ENCODE results near the gene FIGNL2. TPM values are rescaled to one million over a fixed set of nuclear protein-coding genes. Genes with fewer than 3 reads are reported as not detected.
A peak's percentile ranks its signal among the peaks of the same experiment; 100 is the strongest.

Gene FIGNL2
- total and polyA plus RNA-seq, 4 donors = 0.06 to 0.70 (median 0.33) TPM

DNA sequence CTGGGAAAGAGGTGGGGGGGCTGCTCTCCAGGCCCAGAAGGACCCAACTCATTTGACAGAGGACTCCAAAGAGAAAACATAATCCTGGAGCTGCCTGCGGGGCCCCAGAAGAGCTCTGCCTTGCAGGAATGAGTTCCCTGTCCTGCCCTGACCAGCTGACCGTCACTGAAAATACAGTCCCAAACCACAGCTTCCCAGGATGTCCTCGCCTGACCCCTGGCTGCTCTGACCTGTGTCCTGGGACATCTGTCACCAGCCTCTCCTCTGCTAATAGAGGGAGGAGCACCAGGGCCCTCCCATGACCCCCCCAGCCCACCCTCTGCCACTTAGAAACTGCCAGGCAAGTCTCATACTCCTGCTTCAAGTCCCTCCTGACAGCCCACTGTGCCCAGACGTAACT, 9.8 kb downstream of the FIGNL2 start:
- no peak for DNase-seq (ENCODE audit: low spot score)
- peaks cover 0 to 3% (median 0%) of the 10 kb centered on the region in 4 donors for H3K27me3 ChIP-seq (ENCODE audit: control insufficient read depth in 4 of 4, insufficient read depth in 4 of 4, low read length in 3 of 4)
- no peak overlapping the region for H3K9ac ChIP-seq (ENCODE audit: low read depth in 1 of 2, low read length in 2 of 2)

GRCh38 chr12:51838036-51838435, 10.5 kb downstream of the FIGNL2 start:
- H3K27me3 ChIP-seq (ENCODE audit: control insufficient read depth in 4 of 4, insufficient read depth in 4 of 4, low read length in 3 of 4) = no peaks in the 10 kb centered on the region
- no peak overlapping the region for H3K27ac ChIP-seq (ENCODE audit: low read depth in 1 of 2, low read length in 2 of 2)
- H3K4me1 ChIP-seq (ENCODE audit: control insufficient read depth in 4 of 4, insufficient read depth in 4 of 4, low read length in 3 of 4) = peaks cover 0 to 3% (median 0%) of the 10 kb centered on the region in 4 donors
- no peaks in the 10 kb centered on the region for H3K9me3 ChIP-seq (ENCODE audit: control insufficient read depth in 4 of 4, low read length in 3 of 4)
- WGBS = 90% methylated on average over 4 of the region's 4 CpGs
- TF ChIP-seq, protein P1, sequence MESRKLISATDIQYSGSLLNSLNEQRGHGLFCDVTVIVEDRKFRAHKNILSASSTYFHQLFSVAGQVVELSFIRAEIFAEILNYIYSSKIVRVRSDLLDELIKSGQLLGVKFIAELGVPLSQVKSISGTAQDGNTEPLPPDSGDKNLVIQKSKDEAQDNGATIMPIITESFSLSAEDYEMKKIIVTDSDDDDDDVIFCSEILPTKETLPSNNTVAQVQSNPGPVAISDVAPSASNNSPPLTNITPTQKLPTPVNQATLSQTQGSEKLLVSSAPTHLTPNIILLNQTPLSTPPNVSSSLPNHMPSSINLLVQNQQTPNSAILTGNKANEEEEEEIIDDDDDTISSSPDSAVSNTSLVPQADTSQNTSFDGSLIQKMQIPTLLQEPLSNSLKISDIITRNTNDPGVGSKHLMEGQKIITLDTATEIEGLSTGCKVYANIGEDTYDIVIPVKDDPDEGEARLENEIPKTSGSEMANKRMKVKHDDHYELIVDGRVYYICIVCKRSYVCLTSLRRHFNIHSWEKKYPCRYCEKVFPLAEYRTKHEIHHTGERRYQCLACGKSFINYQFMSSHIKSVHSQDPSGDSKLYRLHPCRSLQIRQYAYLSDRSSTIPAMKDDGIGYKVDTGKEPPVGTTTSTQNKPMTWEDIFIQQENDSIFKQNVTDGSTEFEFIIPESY (IDR thresholded peaks at IDR 0.05) = no peak
- no peak for TF ChIP-seq FOXA1 (IDR thresholded peaks at IDR 0.05)
- TF ChIP-seq RXRA (IDR thresholded peaks at IDR 0.05) = no peak
- TF ChIP-seq, protein P2, sequence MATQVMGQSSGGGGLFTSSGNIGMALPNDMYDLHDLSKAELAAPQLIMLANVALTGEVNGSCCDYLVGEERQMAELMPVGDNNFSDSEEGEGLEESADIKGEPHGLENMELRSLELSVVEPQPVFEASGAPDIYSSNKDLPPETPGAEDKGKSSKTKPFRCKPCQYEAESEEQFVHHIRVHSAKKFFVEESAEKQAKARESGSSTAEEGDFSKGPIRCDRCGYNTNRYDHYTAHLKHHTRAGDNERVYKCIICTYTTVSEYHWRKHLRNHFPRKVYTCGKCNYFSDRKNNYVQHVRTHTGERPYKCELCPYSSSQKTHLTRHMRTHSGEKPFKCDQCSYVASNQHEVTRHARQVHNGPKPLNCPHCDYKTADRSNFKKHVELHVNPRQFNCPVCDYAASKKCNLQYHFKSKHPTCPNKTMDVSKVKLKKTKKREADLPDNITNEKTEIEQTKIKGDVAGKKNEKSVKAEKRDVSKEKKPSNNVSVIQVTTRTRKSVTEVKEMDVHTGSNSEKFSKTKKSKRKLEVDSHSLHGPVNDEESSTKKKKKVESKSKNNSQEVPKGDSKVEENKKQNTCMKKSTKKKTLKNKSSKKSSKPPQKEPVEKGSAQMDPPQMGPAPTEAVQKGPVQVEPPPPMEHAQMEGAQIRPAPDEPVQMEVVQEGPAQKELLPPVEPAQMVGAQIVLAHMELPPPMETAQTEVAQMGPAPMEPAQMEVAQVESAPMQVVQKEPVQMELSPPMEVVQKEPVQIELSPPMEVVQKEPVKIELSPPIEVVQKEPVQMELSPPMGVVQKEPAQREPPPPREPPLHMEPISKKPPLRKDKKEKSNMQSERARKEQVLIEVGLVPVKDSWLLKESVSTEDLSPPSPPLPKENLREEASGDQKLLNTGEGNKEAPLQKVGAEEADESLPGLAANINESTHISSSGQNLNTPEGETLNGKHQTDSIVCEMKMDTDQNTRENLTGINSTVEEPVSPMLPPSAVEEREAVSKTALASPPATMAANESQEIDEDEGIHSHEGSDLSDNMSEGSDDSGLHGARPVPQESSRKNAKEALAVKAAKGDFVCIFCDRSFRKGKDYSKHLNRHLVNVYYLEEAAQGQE (IDR thresholded peaks at IDR 0.05) = no peak
- TF ChIP-seq FOXA2 (IDR thresholded peaks at IDR 0.05) = no peak
- no peak for TF ChIP-seq TAF1 (conservative IDR thresholded peaks at IDR 0.05)
- TF ChIP-seq HNF4G (IDR thresholded peaks at IDR 0.05) = no peak
- TF ChIP-seq RAD21 (IDR thresholded peaks at IDR 0.05) = no peak
- TF ChIP-seq NR2F2 (IDR thresholded peaks at IDR 0.05) = no peak
- H3K4me3 ChIP-seq (ENCODE audit: low read depth in 1 of 3, low read length in 3 of 3) = no peak overlapping the region
- no peaks in the 10 kb centered on the region for H3K36me3 ChIP-seq (ENCODE audit: control insufficient read depth in 4 of 4, insufficient read depth in 3 of 4, low read depth in 1 of 4, low read length in 3 of 4)
- no peak overlapping the region for H3K9ac ChIP-seq (ENCODE audit: low read depth in 1 of 2, low read length in 2 of 2)
- DNase-seq (ENCODE audit: low spot score) = no peak

More for the DNA sequence above, 9.8 kb downstream of the FIGNL2 start:
- TF ChIP-seq, protein P1 (IDR thresholded peaks at IDR 0.05) = no peak
- TF ChIP-seq NR2F2 (IDR thresholded peaks at IDR 0.05) = no peak
- peak; percentile 11 to 35 for TF ChIP-seq RXRA (IDR thresholded peaks at IDR 0.05)
- no peak for TF ChIP-seq FOXA1 (IDR thresholded peaks at IDR 0.05)
- no peak for TF ChIP-seq RAD21 (IDR thresholded peaks at IDR 0.05)
- no peak for TF ChIP-seq YY1 (IDR thresholded peaks at IDR 0.05)
- Histone ChIP-seq H3K9me3 (ENCODE audit: control insufficient read depth in 4 of 4, low read length in 3 of 4) (no peaks in the 10 kb centered on the region), H3K27ac (ENCODE audit: low read depth in 1 of 2, low read length in 2 of 2) (no peak overlapping the region), H3K36me3 (ENCODE audit: control insufficient read depth in 4 of 4, insufficient read depth in 3 of 4, low read depth in 1 of 4, low read length in 3 of 4) (no peaks in the 10 kb centered on the region), H3K4me1 (ENCODE audit: control insufficient read depth in 4 of 4, insufficient read depth in 4 of 4, low read length in 3 of 4) (peaks cover 0 to 3% (median 0%) of the 10 kb centered on the region in 4 donors), H3K4me3 (ENCODE audit: low read depth in 1 of 3, low read length in 3 of 3) (no peak overlapping the region)
- 58% methylated on average over 4 of the region's 4 CpGs for WGBS

DNA sequence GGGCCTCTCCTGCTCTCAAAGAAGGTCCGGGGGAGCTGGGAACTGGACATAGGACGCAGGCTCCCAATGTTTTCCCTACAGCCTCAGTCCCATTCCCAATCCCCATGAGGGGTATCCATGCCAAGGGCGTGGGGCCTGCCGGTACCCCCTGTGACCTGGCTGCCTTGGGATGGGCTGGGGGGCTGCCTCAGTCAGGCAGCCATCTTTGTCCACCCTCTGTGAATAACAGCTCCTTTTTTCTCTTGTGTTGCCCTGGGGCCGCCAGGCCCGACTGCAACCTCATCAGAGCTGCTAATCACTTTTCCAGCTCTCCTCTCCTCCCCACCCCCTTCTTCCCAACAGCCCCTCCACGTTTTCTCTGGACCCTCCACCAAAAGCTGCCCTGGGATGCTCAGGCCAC, 11.2 kb downstream of the FIGNL2 start:
- Histone ChIP-seq H3K9me3 (ENCODE audit: control insufficient read depth in 4 of 4, low read length in 3 of 4) (no peaks in the 10 kb centered on the region), H3K4me1 (ENCODE audit: control insufficient read depth in 4 of 4, insufficient read depth in 4 of 4, low read length in 3 of 4) (peaks cover 0 to 3% (median 2%) of the 10 kb centered on the region in 4 donors), H3K27ac (ENCODE audit: low read depth in 1 of 2, low read length in 2 of 2) (no peak overlapping the region), H3K4me3 (ENCODE audit: low read depth in 1 of 3, low read length in 3 of 3) (no peak overlapping the region), H3K36me3 (ENCODE audit: control insufficient read depth in 4 of 4, insufficient read depth in 3 of 4, low read depth in 1 of 4, low read length in 3 of 4) (no peaks in the 10 kb centered on the region), H3K9ac (ENCODE audit: low read depth in 1 of 2, low read length in 2 of 2) (no peak overlapping the region), H3K27me3 (ENCODE audit: control insufficient read depth in 4 of 4, insufficient read depth in 4 of 4, low read length in 3 of 4) (no peaks in the 10 kb centered on the region)
- 88% methylated on average over 7 of the region's 7 CpGs for WGBS
- DNase-seq (ENCODE audit: low spot score) = no peak
- TF ChIP-seq FOXA1 (IDR thresholded peaks at IDR 0.05) (no peak), GABPA (IDR thresholded peaks at IDR 0.05 in 1 of 2, conservative IDR thresholded peaks at IDR 0.05 in 1 of 2) (no peak), EGR1 (IDR thresholded peaks at IDR 0.05; ENCODE audit: low read depth in 2 of 2) (no peak), FOXA2 (IDR thresholded peaks at IDR 0.05) (no peak), ATF3 (IDR thresholded peaks at IDR 0.05) (no peak), TAF1 (conservative IDR thresholded peaks at IDR 0.05) (no peak), HNF4G (IDR thresholded peaks at IDR 0.05) (no peak), HNF4A (conservative IDR thresholded peaks at IDR 0.05) (no peak), RAD21 (IDR thresholded peaks at IDR 0.05) (no peak), NR2F2 (IDR thresholded peaks at IDR 0.05) (no peak)
- TF ChIP-seq, protein P2 (IDR thresholded peaks at IDR 0.05) = no peak
- TF ChIP-seq, protein P3, sequence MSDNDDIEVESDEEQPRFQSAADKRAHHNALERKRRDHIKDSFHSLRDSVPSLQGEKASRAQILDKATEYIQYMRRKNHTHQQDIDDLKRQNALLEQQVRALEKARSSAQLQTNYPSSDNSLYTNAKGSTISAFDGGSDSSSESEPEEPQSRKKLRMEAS (IDR thresholded peaks at IDR 0.05) = no peak
